GM12892 (cell line): ENCODE measurements around the gene SCAPER.

ENCODE experiments used
- POLR2A ChIP-seq: IDR thresholded peaks from 2 replicates; pipeline ENCODE4 v1.6.1; 2011; ENCODE audit warnings: low read depth, low read length, control low read depth
- TAF1 ChIP-seq: IDR thresholded peaks from 2 replicates; pipeline ENCODE4 v1.6.1; 2011; ENCODE audit warnings: low read depth, mild to moderate bottlenecking, control low read depth, low read length, borderline replicate concordance

GRCh38 chr15:76929011-76929760 lies 24.0 kb upstream of the SCAPER start:
- TF ChIP-seq TAF1 (no peak), POLR2A (no peak)
